ENCODE results near the gene TYRP1.

The TYRP1 gene

DNA sequence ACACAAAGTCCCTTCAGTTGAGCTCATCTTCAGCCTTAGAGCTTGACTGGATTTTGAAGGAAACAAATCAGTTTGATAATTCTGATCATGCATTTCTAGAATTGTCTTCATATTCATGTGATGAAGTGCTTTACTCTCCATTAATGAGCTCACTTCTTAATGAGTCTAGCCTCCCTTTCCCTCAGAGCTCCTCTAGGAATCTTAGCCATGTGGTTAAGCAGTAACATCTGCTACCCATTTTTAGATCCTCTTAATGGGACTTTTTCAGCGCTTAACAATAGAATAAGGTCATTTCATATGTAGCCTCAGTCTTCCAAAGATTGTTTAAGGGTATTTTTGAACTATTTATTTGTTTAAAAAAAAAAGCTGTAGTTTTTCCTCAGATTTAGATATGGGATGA is 44.7 kb downstream of the TYRP1 start:
- no peak for FAIRE-seq

DNA sequence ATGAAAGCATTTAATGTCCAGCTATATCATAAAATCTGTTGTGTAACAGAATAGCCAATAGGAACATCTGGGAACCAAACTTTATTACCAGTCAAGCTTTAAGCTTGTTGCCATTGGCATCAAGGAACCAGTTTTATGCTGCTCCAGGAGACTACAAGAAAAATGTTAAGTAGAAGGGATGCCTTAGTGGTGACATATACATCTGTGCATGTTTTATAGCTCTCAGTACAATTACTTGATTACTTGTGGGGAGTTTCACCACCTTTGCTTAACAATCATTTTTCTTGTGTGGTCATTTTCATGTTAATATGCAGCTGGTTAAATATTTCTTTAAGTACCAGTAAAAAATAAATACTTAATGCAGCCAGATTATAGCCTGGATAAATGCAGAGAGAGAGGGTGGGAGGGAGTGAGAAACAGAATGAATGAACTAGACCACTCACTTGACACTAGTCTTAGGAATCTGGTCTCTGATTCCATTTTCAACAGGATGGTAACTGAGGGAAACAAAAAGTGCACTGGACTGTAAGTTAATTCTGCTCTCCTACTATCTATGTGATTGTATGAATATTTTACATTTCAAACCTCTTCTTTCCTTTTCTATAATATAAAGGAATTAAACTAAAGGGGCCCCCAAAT is 45.9 kb downstream of the TYRP1 start:
- FAIRE-seq, result no peak

DNA sequence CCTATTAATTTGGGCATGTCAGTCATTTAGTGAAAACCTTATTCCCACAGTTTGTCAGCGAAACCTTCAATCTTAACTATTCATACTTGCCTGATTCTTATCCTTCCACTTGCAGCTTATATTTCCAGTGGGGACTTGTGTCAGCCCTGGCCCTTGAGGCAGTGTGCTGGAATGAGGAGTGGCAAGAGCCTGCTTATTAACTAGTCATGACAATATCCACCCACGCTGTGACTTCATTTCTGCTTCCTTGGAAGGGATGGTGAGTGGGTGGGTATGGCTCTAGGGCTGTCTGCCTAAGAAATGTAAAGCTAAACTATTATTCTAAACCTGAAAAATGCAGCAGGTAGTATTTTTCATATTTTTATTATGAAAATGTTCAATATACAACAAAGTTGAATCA is 47.7 kb downstream of the TYRP1 start:
- no peak for FAIRE-seq

DNA sequence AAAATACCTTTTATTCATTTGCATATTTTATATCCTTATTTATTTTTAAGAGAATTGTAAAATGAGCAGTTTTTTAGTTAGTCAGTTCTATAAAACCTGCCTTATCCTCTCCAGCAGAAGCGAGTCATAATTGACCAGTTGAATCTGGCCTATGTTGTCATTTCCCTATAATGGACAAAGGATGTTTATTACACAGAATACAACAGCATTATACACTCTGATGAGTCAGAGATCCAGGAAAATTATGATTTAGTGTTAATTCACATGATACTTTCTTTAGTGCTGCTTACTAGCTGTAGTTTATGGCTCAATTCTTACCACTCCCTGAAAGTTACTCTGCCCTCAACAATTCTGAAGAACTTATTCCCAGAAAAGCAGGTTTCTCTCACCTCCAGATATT is 54.8 kb downstream of the TYRP1 start:
- FAIRE-seq, result no peak

DNA sequence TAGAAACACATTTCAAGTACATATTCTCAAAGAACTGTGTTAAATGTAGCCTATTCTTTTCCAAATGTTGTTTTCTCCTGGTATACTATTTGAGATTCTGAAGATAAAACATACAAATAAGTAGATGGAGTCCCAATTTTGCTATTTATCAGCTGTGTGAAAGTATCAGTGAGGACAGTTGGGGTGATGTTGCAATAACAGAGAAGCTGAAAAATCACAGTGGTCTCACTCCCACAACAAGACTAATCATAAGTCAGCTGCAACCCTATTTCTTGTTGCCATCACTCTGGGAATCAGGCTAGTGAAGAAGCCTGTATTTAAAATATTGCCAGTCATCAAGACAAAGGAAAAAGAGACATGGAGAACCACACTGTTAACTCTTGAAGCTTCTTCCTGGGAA is 55.8 kb downstream of the TYRP1 start:
- no peak for FAIRE-seq

GRCh38 chr9:12753931-12754330 is 60.7 kb downstream of the TYRP1 start:
- no peak for FAIRE-seq

DNA sequence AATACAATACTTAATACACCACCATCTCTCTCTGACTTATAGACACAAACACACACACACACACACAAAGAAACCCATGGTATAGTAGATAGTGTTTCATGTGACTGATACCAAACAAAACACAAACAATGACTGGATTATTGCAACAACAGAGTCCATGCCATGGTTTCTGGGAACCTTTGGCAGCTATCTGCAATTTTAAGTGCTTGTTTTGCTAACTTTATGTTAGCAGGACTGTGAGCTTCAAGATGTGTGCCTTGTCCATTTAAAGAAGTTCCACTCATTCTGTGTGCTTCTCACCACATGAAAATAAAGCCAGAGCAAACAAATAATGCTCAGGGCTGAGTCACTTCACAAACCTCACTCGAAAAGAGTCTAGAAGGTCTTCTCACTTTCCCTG is 66.6 kb downstream of the TYRP1 start:
- no peak for FAIRE-seq
